DND-41 (cell line): ENCODE measurements around the gene INPP5B.
"Not testable (repeated sequence)": the region's sequence is repeated elsewhere in the genome, so short reads cannot be mapped to it uniquely, and the experiment has no call there.

Source experiments
- ATAC-seq: fragments of 200-7000 bp; cut with Tn5 transposase; 3 replicates; pipeline ENCODE4 v1.9.1; 2021; ENCODE audit warnings: low read depth; ENCODE audit not compliant: insufficient read depth
- DNase-seq: peaks from one replicate; pipeline ENCODE4 v3.0.0-alpha.2; 2020
- H2AFZ ChIP-seq: 2 replicates; pipeline ENCODE4 v1.6.0; 2012; ENCODE audit warnings: low read depth, low read length
- H3K27ac ChIP-seq: 2 replicates; pipeline ENCODE4 v1.5.1; 2012; ENCODE audit warnings: low read length, inconsistent platforms
- H3K27me3 ChIP-seq: fragments of 200-600 bp; sonication (generic); 2 replicates; pipeline ENCODE4 v1.6.0; 2012; ENCODE audit warnings: low read length, mild to moderate bottlenecking, inconsistent platforms; ENCODE audit not compliant: insufficient read depth, poor library complexity
- H3K36me3 ChIP-seq: 2 replicates; pipeline ENCODE4 v1.5.1; 2012; ENCODE audit warnings: low read length, inconsistent platforms; ENCODE audit not compliant: insufficient read depth
- H3K4me1 ChIP-seq: 2 replicates; pipeline ENCODE4 v1.5.1; 2012; ENCODE audit warnings: mild to moderate bottlenecking, low read length; ENCODE audit not compliant: insufficient read depth
- H3K4me2 ChIP-seq: 2 replicates; pipeline ENCODE4 v1.6.0; 2012; ENCODE audit warnings: mild to moderate bottlenecking, moderate library complexity, low read length, inconsistent platforms; ENCODE audit not compliant: insufficient read depth
- H3K4me3 ChIP-seq, 2 experiments: fragments of 200-600 bp in 1 of 2; shearing (Covaris generic) in 1 of 2; 2 replicates each; pipeline ENCODE4 v1.5.1; 2012 to 2016; ENCODE audit warnings: inconsistent platforms in 2 of 2, low read length in 2 of 2, mild to moderate bottlenecking in 2 of 2, low read depth in 1 of 2, moderate library complexity in 1 of 2
- H3K79me2 ChIP-seq: 2 replicates; pipeline ENCODE4 v1.6.0; 2012; ENCODE audit warnings: low read length, inconsistent platforms; ENCODE audit not compliant: insufficient read depth
- H3K9ac ChIP-seq: 2 replicates; pipeline ENCODE4 v1.6.0; 2012; ENCODE audit warnings: low read depth, mild to moderate bottlenecking, inconsistent platforms, low read length, moderate library complexity
- H3K9me3 ChIP-seq: 2 replicates; pipeline ENCODE4 v1.5.1; 2012; ENCODE audit warnings: low read length, moderate library complexity, mild to moderate bottlenecking, inconsistent platforms; ENCODE audit not compliant: insufficient read depth, severe bottlenecking
- H4K20me1 ChIP-seq: 2 replicates; pipeline ENCODE4 v1.6.0; 2012; ENCODE audit warnings: low read length; ENCODE audit not compliant: insufficient read depth
- EZH2 ChIP-seq: IDR thresholded peaks from 3 replicates; pipeline ENCODE4 v1.6.1; 2012; ENCODE audit warnings: borderline replicate concordance, low read depth, mild to moderate bottlenecking, moderate library complexity, low read length, inconsistent platforms; ENCODE audit not compliant: severe bottlenecking
- TF ChIP-seq, protein P1 (sequence below): IDR thresholded peaks from 2 replicates; pipeline ENCODE4 v1.5.1; 2012; ENCODE audit warnings: borderline replicate concordance, low read length, moderate library complexity, mild to moderate bottlenecking; ENCODE audit not compliant: poor library complexity, severe bottlenecking; ENCODE audit errors: extremely low read depth

Gene INPP5B

GRCh38 chr1:37978541-37978940, 31.7 kb upstream of the INPP5B start:
- Histone ChIP-seq H2AFZ (no peak overlapping the region), H3K27ac (no peak overlapping the region), H3K79me2 (peaks cover 4% of the 10 kb centered on the region; the same call in 1 of the 2 replicates), H4K20me1 (no peaks in the 10 kb centered on the region), H3K9ac (no peak overlapping the region), H3K36me3 (peaks cover 93% of the 10 kb centered on the region), H3K4me2 (no peak overlapping the region), H3K27me3 (no peaks in the 10 kb centered on the region), H3K4me1 (no peaks in the 10 kb centered on the region), H3K9me3 (no peaks in the 10 kb centered on the region), H3K4me3 (no peak overlapping the region)
- DNase-seq (no peak), ATAC-seq (no peak)
- no peak for TF ChIP-seq EZH2
- TF ChIP-seq, protein P1, sequence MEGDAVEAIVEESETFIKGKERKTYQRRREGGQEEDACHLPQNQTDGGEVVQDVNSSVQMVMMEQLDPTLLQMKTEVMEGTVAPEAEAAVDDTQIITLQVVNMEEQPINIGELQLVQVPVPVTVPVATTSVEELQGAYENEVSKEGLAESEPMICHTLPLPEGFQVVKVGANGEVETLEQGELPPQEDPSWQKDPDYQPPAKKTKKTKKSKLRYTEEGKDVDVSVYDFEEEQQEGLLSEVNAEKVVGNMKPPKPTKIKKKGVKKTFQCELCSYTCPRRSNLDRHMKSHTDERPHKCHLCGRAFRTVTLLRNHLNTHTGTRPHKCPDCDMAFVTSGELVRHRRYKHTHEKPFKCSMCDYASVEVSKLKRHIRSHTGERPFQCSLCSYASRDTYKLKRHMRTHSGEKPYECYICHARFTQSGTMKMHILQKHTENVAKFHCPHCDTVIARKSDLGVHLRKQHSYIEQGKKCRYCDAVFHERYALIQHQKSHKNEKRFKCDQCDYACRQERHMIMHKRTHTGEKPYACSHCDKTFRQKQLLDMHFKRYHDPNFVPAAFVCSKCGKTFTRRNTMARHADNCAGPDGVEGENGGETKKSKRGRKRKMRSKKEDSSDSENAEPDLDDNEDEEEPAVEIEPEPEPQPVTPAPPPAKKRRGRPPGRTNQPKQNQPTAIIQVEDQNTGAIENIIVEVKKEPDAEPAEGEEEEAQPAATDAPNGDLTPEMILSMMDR, result no peak

DNA sequence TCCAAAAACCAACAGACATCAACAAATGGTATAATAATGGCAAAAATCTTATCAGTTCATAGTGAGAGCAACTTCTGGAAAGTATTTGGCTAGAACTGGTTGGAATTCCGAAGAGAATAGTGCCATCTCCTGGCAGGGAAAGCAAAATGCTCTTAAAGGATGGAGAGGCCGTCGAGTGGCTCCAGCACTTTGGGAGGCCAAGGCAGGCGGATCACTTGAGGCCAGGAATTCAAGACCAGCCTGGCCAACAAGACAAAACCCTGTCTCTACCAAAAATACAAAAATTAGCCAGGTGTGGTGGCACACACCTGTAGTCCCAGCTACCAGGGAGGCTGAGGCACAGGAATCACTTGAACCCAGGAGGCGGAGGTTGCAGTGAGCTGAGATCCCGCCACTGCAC, 28.2 kb upstream of the INPP5B start:
- not testable (repeated sequence) for H2AFZ ChIP-seq, H4K20me1 ChIP-seq, ATAC-seq, DNase-seq, H3K79me2 ChIP-seq, H3K9me3 ChIP-seq, H3K4me1 ChIP-seq, H3K27ac ChIP-seq, H3K4me3 ChIP-seq, H3K4me2 ChIP-seq, H3K27me3 ChIP-seq, H3K9ac ChIP-seq
- peaks cover 69% of the 10 kb centered on the region for H3K36me3 ChIP-seq
- TF ChIP-seq, protein P1, result peak; percentile 53

DNA sequence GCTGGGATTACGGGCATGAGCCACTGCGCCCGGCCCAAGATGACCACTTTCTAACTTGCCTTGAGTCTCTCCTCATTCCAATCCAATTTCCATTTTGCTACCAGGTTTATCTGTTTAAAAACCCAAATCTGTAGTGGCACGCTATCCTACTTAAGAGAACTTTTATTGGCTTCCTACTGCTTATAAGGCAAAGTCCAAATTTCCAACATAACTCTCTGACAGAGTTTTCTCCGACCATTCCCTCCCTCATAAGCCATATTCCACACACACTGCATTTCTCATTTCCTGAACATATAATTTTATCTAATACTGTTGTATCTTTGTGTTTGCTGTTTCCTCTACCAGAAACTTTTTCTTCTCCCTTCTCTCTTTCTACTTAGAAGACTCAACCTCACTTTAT, 27.7 kb upstream of the INPP5B start:
- H3K9me3 ChIP-seq, result no peaks in the 10 kb centered on the region
- TF ChIP-seq EZH2, result no peak
- TF ChIP-seq, protein P1, result no peak
- DNase-seq (no peak), ATAC-seq (no peak)
- H3K36me3 ChIP-seq, result peaks cover 69% of the 10 kb centered on the region
- H2AFZ ChIP-seq, result no peak overlapping the region
- H3K27ac ChIP-seq, result no peak overlapping the region
- peaks cover 4% of the 10 kb centered on the region; the same call in 1 of the 2 replicates for H3K79me2 ChIP-seq
- H3K9ac ChIP-seq, result no peak overlapping the region
- no peaks in the 10 kb centered on the region for H3K4me1 ChIP-seq
- H3K4me2 ChIP-seq, result no peak overlapping the region
- H4K20me1 ChIP-seq, result no peaks in the 10 kb centered on the region
- no peak overlapping the region for H3K4me3 ChIP-seq
- no peaks in the 10 kb centered on the region for H3K27me3 ChIP-seq

GRCh38 chr1:37973684-37974083, 26.8 kb upstream of the INPP5B start:
- peaks cover 69% of the 10 kb centered on the region for H3K36me3 ChIP-seq

More at GRCh38 chr1:37973684-37974083, 26.8 kb upstream of the INPP5B start:
- H3K27ac ChIP-seq, H3K4me3 ChIP-seq, H4K20me1 ChIP-seq, H3K27me3 ChIP-seq, H3K4me1 ChIP-seq, H3K9ac ChIP-seq, DNase-seq, H2AFZ ChIP-seq, H3K4me2 ChIP-seq, H3K79me2 ChIP-seq, ATAC-seq, H3K9me3 ChIP-seq: not testable (repeated sequence)
